Measurements from ENCODE around the gene TMEM179B. TPM values are rescaled to one million over a fixed set of nuclear protein-coding genes. Genes with fewer than 3 reads are reported as not detected.

TMEM179B gene
- total and polyA plus RNA-seq, 9 of the 15 experiments (the other 6 are each of a cell fraction or from before 2014, with no cell fraction given) = 27.7 to 105 (median 37.0) TPM

DNA sequence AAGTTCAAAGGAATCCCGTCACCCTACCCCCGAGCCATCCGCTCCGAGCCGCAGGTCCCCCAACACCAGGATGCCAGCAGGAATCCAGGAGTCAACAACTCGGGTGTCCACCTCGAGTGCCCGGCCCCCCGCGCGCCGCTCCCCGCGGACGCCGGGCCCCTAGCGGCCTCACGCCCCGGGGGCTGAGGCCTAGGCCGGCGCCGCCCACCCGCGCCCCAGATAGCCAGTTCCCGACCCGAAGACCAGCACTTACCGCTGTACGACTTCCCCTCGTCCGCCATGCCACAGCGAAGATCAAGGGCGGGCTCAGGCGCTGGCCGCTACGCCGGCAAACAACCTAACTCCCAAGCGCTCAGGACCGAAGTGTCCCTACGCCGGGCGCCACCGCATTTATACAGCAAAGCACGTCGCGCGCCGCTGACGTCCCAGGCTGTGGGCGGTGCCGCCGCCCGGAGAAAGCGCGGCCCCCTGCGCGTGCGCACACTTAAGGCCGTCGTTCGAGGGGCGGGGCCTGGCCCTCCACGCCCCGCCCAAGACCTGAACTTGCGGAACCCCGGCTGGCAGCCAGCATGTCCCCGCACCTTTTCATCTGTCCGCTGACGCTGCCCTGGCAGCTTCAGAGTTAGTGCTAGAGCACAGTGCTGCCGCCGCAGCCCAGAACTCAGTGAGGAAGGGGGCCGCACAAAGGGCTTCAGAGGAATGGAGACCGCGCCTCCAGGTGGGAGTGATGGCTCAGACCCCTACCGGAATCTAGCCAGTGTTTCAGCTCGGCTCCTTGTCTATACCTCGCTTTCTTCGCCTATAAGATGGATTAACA is 18.1 kb downstream of the TMEM179B start, which contains the start of gene NXF1 (continued):
- TF ChIP-seq, protein P1, sequence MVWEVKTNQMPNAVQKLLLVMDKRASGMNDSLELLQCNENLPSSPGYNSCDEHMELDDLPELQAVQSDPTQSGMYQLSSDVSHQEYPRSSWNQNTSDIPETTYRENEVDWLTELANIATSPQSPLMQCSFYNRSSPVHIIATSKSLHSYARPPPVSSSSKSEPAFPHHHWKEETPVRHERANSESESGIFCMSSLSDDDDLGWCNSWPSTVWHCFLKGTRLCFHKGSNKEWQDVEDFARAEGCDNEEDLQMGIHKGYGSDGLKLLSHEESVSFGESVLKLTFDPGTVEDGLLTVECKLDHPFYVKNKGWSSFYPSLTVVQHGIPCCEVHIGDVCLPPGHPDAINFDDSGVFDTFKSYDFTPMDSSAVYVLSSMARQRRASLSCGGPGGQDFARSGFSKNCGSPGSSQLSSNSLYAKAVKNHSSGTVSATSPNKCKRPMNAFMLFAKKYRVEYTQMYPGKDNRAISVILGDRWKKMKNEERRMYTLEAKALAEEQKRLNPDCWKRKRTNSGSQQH (CRISPR knock-in tag; IDR thresholded peaks at IDR 0.05) = no peak
- TF ChIP-seq, protein P2, sequence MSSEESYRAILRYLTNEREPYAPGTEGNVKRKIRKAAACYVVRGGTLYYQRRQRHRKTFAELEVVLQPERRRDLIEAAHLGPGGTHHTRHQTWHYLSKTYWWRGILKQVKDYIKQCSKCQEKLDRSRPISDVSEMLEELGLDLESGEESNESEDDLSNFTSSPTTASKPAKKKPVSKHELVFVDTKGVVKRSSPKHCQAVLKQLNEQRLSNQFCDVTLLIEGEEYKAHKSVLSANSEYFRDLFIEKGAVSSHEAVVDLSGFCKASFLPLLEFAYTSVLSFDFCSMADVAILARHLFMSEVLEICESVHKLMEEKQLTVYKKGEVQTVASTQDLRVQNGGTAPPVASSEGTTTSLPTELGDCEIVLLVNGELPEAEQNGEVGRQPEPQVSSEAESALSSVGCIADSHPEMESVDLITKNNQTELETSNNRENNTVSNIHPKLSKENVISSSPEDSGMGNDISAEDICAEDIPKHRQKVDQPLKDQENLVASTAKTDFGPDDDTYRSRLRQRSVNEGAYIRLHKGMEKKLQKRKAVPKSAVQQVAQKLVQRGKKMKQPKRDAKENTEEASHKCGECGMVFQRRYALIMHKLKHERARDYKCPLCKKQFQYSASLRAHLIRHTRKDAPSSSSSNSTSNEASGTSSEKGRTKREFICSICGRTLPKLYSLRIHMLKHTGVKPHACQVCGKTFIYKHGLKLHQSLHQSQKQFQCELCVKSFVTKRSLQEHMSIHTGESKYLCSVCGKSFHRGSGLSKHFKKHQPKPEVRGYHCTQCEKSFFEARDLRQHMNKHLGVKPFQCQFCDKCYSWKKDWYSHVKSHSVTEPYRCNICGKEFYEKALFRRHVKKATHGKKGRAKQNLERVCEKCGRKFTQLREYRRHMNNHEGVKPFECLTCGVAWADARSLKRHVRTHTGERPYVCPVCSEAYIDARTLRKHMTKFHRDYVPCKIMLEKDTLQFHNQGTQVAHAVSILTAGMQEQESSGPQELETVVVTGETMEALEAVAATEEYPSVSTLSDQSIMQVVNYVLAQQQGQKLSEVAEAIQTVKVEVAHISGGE (CRISPR knock-in tag; IDR thresholded peaks at IDR 0.05) = no peak
- no peak for TF ChIP-seq ZNF23 (CRISPR knock-in tag; IDR thresholded peaks at IDR 0.05)
- TF ChIP-seq, protein P3, sequence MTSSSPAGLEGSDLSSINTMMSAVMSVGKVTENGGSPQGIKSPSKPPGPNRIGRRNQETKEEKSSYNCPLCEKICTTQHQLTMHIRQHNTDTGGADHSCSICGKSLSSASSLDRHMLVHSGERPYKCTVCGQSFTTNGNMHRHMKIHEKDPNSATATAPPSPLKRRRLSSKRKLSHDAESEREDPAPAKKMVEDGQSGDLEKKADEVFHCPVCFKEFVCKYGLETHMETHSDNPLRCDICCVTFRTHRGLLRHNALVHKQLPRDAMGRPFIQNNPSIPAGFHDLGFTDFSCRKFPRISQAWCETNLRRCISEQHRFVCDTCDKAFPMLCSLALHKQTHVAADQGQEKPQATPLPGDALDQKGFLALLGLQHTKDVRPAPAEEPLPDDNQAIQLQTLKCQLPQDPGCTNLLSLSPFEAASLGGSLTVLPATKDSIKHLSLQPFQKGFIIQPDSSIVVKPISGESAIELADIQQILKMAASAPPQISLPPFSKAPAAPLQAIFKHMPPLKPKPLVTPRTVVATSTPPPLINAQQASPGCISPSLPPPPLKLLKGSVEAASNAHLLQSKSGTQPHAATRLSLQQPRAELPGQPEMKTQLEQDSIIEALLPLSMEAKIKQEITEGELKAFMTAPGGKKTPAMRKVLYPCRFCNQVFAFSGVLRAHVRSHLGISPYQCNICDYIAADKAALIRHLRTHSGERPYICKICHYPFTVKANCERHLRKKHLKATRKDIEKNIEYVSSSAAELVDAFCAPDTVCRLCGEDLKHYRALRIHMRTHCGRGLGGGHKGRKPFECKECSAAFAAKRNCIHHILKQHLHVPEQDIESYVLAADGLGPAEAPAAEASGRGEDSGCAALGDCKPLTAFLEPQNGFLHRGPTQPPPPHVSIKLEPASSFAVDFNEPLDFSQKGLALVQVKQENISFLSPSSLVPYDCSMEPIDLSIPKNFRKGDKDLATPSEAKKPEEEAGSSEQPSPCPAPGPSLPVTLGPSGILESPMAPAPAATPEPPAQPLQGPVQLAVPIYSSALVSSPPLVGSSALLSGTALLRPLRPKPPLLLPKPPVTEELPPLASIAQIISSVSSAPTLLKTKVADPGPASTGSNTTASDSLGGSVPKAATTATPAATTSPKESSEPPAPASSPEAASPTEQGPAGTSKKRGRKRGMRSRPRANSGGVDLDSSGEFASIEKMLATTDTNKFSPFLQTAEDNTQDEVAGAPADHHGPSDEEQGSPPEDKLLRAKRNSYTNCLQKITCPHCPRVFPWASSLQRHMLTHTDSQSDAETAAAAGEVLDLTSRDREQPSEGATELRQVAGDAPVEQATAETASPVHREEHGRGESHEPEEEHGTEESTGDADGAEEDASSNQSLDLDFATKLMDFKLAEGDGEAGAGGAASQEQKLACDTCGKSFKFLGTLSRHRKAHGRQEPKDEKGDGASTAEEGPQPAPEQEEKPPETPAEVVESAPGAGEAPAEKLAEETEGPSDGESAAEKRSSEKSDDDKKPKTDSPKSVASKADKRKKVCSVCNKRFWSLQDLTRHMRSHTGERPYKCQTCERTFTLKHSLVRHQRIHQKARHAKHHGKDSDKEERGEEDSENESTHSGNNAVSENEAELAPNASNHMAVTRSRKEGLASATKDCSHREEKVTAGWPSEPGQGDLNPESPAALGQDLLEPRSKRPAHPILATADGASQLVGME (CRISPR knock-in tag; IDR thresholded peaks at IDR 0.05) = no peak
- no peak for TF ChIP-seq ILK (tag; IDR thresholded peaks at IDR 0.05; ENCODE audit: borderline replicate concordance, low read depth)
- peak; percentile 92 for TF ChIP-seq PHF20 (IDR thresholded peaks at IDR 0.05; ENCODE audit: partially characterized antibody)
- no peak; the same call in 1 of the 2 replicates for TF ChIP-seq ZNF274 (IDR thresholded peaks at IDR 0.05; ENCODE audit: borderline replicate concordance, low read depth, low read length)
- TF ChIP-seq SUPT5H (IDR thresholded peaks at IDR 0.05) = peak; percentile 100
- TF ChIP-seq, protein P4, sequence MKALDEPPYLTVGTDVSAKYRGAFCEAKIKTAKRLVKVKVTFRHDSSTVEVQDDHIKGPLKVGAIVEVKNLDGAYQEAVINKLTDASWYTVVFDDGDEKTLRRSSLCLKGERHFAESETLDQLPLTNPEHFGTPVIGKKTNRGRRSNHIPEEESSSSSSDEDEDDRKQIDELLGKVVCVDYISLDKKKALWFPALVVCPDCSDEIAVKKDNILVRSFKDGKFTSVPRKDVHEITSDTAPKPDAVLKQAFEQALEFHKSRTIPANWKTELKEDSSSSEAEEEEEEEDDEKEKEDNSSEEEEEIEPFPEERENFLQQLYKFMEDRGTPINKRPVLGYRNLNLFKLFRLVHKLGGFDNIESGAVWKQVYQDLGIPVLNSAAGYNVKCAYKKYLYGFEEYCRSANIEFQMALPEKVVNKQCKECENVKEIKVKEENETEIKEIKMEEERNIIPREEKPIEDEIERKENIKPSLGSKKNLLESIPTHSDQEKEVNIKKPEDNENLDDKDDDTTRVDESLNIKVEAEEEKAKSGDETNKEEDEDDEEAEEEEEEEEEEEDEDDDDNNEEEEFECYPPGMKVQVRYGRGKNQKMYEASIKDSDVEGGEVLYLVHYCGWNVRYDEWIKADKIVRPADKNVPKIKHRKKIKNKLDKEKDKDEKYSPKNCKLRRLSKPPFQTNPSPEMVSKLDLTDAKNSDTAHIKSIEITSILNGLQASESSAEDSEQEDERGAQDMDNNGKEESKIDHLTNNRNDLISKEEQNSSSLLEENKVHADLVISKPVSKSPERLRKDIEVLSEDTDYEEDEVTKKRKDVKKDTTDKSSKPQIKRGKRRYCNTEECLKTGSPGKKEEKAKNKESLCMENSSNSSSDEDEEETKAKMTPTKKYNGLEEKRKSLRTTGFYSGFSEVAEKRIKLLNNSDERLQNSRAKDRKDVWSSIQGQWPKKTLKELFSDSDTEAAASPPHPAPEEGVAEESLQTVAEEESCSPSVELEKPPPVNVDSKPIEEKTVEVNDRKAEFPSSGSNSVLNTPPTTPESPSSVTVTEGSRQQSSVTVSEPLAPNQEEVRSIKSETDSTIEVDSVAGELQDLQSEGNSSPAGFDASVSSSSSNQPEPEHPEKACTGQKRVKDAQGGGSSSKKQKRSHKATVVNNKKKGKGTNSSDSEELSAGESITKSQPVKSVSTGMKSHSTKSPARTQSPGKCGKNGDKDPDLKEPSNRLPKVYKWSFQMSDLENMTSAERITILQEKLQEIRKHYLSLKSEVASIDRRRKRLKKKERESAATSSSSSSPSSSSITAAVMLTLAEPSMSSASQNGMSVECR (CRISPR knock-in tag; IDR thresholded peaks at IDR 0.05) = peak; percentile 94; the same call in 1 of the 2 replicates
- peak; percentile 97; the same call in 1 of the 2 replicates for TF ChIP-seq ILF3 (IDR thresholded peaks at IDR 0.05; ENCODE audit: borderline replicate concordance)
